NOMO-1 (cell line): ENCODE data around the gene OMA1.
"Not testable (repeated sequence)": the region's sequence is repeated elsewhere in the genome, so short reads cannot be mapped to it uniquely, and the experiment has no call there.

ENCODE experiments used
- DNase-seq, 2 experiments: peaks; one replicate each; lab custom pipeline; 2025; ENCODE audit not compliant: unreplicated experiment in 2 of 2; lab: John Stamatoyannopoulos, UW

Gene OMA1

DNA sequence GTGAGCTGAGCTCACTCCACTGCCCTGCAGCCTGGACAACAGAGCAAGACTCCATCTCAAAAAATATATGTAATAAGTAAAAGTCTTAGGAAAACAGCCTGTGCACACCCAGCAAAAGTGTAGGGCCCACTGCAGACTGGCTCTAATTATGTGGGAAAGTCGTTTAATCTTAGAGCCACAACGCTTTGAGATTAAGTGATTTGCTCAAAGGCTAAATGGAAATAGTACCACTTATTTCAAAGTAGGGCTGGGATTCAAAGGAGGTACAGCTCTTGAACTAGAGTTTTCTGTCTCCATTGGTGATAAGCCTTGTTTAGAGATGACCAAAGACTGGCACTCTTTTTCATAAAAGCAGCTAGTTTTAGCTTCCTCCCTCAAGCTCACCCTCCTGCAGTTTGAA, 28.3 kb upstream of the OMA1 start:
- DNase-seq: no peak

DNA sequence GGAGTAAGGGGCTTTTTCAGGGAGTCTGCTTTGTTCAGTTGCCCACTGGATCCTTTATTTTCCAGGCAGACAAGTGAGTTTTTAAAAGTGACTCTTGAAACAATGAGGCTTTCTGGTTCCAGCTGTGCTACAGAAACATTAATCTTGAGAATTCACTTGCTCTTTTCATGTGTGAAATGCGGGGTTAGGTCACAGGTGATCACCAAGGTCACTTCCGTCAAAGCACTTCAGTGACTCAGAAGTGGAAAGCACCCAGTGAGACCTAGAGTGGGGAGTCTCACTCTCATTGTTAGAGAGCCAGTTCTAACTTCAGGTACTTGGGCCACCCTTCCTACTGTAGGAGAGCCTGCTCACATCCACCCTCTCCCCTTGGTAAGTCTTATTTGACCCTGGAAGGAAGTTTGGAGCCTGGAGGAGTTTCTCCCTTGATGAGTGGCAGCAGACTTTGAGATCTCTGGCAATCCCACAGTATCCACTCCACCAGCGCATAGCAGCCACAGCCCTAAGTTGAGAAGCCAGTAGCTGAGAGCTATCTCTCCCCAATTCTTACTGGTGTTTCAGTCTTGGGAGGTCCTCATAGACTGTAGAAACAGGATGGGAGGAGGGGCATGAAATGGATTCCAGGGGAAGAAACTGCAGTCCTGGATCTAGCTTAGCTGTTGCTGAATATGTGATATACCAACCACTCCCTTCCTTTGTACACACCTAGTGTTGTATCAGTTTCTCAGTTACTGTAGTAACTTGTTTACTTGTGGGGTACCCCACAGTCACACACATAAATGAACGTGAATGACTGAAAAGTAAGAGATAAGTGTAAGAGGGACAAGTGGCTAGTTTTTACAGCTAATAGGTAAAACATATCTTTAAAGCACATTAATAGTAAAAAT, 27.4 kb upstream of the OMA1 start:
- no peak for DNase-seq

DNA sequence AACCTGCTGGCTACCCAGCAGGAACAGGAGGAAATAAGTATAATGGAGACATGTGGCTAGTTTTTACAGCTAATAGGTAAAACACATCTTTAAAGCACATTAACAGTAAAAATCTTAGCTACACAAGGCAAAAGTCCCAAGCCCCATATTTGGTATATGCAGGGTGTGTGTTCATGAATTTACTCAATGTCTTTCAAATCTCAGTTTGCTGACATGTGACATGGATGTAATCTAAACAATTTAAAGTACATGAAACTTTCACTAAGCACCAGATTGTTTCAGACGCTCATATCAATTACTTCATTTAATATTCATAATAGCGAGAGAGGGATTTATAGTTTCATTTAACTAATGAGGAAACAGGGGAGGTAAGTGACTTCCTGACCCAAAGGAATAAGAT, 26.6 kb upstream of the OMA1 start:
- no peak for DNase-seq

DNA sequence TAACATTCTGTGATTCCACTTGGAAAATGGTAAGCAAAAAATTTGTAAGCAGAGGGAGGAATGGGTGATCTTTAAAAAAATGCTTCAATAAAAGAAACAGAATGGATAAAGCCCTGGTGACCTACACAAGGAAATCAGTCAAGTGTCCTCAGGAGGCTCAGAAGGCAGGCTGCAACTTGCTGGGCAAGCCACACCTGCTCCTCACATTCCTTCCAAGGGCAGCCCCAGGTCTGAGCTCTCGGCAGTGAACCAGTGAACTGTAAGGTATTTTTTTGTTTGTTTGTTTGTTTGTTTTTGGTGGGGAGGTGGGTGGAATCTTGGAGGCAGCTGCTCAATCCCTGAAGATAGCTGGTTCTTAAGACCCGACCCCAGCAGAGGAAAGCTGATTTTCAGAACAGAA, 26.2 kb upstream of the OMA1 start:
- no peak for DNase-seq

DNA sequence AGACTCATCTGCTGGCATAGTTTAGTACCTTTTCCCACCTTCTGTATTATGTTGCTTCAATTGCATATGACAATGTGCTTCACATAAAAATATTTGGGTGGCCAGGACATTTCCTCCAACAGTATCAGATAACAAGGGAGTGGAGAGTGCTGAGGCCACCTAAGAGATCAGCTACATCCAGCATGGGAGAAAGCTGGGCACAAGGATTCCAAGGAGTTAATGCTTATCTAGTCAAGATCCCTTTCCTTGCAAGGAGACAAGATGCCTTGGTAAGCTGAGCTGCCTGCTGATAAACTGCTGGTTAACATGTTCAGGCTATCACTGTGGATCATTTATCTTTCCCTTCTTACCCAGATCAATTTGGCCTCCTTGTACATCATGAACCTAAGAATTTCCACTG, 25.1 kb upstream of the OMA1 start:
- DNase-seq: no peak

DNA sequence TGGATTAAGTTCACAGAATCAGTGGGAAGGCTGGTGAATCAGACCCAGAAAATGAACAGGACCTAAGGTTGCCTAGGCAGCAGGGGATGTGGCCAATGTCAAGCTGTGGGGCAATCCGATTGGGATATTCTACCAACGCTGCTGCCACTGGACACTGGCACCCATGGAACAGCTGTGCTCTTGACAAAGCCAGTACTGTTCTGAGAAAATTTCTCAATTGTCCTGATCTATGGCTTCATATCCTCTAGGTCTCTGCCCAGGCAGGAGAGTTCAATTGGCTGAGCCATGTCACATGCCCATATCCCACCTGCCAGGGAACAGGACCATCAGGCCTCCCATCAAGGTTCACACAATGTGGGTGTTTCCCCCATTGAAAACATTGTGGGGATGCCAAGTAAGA, 24.3 kb upstream of the OMA1 start:
- no peak for DNase-seq

DNA sequence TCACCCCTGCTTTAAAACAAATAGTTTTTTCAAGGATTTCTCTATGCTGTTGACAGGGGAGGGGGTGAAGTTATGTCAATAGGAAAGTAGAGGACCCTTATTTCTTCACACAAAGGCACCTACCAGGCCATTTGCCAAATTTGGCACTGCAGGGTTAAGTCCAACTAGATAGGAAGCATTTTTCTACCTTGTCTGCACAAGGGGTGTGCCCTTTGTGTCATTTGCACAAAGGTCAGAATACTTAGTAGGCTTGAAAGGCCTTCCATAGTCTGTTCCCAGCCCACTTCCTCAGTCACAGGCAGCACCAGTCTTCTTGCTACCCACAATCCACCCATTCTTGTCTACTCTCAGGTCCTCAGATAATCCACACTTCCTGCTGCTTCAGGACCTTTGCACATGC, 23.6 kb upstream of the OMA1 start:
- DNase-seq: no peak

DNA sequence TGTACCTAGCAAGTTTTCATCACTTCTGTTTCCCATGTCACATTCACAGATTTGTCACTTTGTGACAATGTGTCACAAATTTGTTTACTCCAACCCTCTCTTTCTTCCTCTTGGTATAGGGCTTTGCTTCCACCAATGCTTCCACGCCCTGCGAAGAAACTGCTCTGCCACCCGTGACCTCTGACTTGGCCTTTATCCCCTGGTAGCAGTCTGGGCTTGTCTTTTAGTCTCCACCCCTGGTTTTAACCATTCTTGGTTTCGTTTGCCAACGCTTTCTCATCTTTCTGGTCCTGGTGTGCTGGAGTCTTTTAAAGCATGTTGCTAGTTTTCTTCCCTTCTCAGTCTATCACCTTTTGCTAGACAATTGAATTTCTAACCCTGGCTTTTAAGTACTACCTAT, 22.4 kb upstream of the OMA1 start:
- DNase-seq: no peak

DNA sequence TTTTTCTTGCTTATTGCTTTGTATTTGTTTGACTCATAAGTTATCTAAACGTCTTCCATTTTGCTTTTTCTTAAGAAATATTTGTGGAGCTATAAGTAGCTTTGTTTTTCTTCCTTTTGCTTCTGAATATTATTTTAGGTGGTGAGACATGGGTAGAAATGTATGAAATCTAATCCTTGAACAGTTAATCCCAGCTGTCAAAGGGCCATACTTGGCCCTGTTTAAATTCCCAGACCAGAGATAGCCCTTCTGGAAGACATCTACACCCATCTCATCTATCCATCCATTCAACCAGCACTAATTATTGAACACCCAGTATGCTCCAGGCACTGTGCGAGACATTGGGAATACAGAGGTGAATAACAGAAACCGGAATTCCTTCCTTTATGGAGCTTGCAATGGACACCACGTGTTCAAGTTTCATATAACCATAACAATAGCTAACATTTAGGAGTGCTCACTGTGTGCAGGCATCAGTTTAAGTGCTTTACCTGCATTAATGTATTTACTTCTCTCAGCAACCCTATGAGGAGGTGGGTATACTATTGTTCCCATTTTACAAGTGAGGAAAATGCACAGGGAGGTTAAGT, 21.8 kb upstream of the OMA1 start:
- DNase-seq: no peak

DNA sequence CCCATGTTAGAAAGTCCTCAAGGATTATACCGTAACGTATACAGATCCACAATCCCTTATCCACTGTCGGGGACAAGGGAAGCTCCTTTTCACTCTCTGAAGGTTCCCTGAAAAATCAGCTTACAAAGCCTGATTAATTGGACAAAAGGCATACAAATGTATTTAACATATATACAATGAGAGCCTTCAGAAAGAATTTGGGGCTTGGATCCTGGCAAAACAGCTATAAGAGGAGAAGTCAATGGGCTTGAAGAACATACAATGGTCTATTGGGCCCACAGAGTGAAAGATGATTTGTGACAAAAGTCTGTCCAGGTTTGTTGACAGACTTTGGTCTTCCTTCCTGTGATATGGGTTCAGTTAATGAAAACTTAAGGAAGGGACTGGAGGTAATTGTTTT, 19.8 kb upstream of the OMA1 start:
- no peak for DNase-seq

DNA sequence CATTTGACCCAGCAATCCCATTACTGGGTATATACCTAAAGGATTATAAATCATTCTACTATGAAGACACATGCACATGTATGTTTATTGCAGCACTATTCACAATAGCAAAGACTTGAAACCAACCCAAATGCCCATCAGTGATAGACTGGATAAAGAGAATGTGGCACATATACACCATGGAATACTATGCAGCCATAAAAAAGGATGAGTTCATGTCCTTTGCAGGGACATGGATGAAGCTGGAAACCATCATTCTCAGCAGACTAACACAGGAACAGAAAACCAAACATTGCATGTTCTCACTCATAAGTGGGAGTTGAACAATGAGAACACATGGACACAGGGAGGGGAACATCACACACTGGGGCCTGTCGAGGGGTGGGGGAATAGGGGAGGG, 17.2 kb upstream of the OMA1 start:
- DNase-seq: not testable (repeated sequence)

DNA sequence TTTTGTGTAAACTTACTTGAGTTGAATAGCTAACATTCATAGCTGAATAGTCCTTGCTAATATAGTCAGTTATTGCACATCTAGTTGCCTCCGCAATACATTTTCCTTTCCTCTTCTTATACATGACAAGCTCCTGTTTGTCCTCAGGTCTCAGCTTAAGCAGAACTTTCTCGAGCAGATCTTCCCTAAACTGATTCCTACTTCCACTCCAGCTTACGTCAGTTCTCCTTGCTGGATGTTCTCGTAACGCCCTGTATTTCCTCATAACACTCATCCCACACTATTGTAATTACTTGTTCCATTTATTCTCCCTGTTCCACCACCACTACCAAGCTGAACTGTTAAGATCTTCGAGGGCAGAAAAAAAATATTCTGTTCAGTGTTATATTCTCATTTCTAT, 15.1 kb upstream of the OMA1 start:
- no peak for DNase-seq

DNA sequence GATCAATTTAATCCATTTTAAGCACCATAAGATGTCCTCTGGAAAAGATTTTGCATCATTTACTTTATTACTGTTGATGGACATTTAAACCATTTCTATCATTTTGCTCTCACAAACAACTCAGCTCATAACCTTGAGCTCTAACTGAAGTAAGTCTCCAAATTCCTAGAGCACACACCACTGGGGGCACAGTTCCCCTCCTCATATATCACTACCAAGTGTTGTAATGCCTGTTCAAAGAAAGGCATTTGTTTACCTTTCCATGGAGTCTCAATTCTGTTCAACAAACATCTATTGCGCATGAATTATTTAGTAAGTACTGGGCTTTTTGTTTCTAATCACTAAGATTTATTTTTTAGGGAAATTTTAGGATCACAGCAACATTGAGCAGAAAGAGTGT, 8.9 kb upstream of the OMA1 start:
- DNase-seq: no peak

DNA sequence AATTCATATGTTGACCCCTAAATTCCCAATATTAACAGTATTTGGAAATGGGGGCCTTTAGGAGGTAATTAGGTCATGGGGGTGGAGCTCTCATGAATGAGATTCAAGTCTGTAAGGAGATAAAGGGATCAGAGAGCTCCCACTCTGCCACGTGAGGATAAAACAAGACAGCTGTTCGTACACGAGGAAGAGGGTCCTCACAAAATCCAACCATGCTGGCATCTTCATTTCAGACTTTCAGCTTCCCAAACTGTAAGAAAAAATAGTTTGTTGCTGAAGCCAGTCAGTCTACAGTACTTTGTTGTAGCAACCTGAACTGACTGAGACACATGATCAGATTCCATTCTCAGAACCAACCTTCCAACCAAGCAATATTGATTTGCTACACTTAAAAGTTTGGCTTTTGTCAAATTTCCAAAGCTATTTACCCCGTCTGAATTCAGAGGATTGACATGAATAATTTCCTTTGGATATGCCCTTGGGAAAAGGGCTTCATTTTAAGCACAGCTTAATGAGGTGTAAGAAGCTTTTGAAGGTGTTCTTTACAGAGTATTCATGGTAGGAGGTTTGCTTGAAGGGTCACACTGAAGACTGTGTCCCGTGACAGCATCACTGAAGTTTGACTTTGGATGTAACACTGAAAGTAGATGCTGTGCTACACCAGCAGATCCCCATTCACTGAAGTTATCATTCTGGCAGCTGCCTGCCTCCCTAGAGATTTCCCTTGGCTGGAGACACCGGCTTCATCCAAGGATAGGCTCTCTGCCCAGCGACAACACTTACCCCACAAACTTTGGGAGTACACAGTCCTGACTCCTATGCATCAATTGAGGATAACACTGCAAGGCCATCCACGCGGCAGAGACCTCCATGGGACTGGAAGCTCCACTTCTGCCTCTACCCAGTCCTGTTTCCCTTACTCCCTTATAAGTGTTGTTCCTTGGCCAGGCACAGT, 4.9 kb upstream of the OMA1 start:
- DNase-seq: no peak

DNA sequence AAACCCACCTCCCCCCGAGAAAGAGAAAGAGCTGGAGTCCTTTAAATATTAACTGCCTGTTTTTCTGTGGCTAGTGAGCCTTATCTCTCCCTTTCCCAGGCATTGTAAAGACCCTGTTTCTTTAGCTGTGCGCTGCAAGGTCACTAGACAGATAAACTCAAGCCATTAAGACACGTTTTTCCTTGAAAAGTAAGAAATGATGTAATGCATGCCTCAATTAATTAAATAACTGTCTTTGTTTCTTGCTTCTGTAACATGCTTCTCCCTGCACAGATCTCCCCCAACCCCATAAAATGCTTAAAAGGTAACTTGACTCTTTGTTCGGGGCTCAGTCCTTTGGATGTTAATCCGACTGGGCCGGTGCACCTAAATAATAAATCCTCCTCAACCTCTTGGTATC, 2.8 kb upstream of the OMA1 start:
- DNase-seq: not testable (repeated sequence)

DNA sequence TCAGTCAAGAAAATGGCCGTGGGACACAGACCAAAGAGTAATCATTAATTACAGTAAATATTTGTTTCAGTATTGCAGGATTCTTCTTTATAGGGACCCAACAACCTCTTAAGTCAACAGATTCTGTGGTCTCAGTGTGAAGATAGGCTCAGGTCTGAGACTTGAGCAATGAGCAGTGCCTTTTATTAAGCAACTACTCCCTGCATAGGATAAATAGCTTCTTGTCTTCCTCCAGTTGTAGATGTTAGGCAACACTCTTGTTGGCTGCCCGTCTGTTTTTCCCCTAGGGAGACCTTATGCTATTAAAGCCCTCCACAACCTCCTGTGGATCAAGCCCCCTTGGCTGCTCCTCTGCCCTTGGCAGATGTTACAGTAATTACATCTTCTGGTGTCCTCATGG, 1.8 kb upstream of the OMA1 start:
- peak in 1 of 2 experiments; percentile 31 for DNase-seq

DNA sequence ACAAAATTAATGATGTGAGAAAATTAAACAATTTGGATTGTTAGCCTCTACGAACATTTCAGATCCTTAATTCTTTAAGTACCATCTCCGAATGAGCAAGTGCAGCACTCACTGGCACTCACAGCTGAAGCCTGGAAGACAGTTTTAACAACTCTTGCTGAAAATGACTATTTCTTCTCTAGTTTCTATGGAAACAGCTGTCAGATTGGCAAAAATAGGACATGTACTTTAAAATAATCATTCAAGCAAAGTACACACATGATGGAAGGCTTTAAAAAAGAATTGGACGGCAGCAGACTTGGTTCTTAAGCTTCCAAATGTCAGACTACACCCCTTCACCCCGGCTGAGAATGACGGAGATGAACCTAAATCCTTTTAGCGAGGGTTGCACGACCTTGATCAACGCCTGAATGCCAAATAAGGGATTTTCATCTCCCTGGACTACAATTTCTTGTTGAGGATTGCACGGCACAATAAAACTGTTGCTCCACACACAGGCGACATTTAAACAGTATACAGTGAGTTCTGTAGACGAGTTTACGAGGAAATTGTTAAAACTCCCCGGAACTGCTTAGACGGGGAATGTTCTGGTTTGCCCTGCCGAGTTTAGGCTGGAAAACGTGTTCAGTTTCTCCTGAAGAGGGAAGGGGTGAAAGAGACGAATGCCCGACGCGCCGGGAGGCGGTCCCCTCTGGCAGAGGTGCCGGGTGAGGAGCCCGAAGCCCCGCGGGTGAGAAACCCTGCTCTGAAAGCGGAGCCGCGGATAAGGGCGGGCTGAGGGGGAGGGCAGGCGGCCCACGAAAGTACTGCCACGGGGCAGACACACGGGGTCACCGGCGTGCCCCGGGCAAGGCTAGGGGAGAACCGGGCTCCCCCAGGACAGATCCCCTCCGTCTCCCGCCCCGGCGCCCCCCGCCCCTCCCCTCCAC, 671 bp downstream of the OMA1 start:
- peak; percentile 63 to 76 for DNase-seq

DNA sequence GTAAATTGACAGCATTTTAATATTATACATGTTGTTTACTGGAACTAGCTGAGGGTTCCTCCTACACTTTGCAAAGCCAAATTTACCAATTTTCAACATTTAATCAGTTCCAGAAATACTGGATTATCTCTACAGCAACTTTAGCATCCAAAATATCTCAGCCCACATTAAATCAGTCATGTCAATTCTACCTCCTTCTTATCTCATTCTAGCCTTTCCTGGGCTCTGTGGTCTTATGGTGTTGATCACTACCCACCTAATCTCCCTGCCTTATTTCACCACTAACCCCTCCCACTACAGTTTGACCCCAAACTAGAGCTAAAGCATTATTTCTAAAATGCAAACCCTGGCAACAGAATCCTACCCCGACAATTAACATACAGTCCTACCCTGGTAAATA, 3.3 kb downstream of the OMA1 start:
- DNase-seq: no peak

DNA sequence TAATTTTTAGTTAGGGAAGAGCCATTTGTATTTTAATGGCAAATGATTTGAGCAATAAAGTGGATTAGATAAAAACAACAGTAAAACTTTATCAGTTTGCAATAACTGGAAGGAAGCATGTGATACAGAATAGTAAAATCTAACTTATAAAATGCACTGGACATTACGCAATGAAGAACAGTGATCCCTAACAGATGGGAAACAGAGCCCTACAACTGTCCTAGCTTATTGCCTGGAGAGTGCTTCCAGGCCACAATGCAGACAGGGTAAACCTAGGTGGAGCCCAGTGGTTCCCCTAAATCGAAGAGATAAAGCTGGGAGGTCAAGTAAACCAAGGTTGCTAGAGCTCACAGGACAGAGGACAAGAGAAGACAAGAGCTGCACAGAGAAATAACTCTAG, 7.0 kb downstream of the OMA1 start:
- no peak for DNase-seq

DNA sequence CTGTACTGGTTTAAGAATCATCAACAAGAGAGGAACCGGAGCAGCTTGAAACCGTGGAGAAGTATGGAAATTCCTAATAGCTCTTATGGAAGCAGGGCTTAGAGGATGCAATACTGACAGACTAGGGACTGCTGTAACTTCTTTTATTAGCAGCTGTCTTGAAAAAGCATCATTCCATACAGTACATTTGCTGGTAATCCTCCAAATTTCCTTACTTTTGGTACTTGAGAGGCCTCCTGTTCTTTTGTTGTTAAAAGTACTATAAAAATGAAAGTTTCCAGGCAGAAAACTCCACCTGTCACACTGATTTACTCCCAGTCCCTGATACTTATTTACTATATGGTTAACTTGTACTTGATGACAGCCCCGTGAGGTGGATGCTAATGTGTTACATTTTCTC, 7.7 kb downstream of the OMA1 start:
- no peak for DNase-seq
